Endothelial cell of umbilical vein (primary cell): Measurements from ENCODE around the gene GJA10.

Experiments
- EZH2 ChIP-seq: IDR thresholded peaks from 2 replicates; pipeline ENCODE4 v1.6.1; 2012; ENCODE audit warnings: borderline replicate concordance, low read depth, mild to moderate bottlenecking, moderate library complexity, low read length, inconsistent platforms; ENCODE audit not compliant: severe bottlenecking
- FOS ChIP-seq: IDR thresholded peaks from 2 replicates; pipeline ENCODE4 v1.6.1; 2011; ENCODE audit warnings: mild to moderate bottlenecking, low read length, moderate library complexity, borderline replicate concordance; ENCODE audit not compliant: insufficient read depth
- GATA2 ChIP-seq: IDR thresholded peaks from 2 replicates; pipeline ENCODE4 v1.7.0; 2011; ENCODE audit warnings: low read depth, mild to moderate bottlenecking, moderate library complexity, mixed read lengths, low read length; ENCODE audit not compliant: insufficient read length, insufficient read depth
- JUN ChIP-seq: IDR thresholded peaks from 2 replicates; pipeline ENCODE4 v1.6.1; 2011; ENCODE audit warnings: borderline replicate concordance, low read depth; ENCODE audit not compliant: insufficient read length, insufficient read depth
- MYC ChIP-seq: IDR thresholded peaks from one replicate; pipeline ENCODE4 v1.6.1; 2011; ENCODE audit warnings: mild to moderate bottlenecking, low read depth, low read length
- POLR2A ChIP-seq: IDR thresholded peaks from 2 replicates; pipeline ENCODE4 v1.6.1; 2012; ENCODE audit warnings: low read depth, mild to moderate bottlenecking, control low read depth, low read length
- POLR2AphosphoS5 ChIP-seq: IDR thresholded peaks from 2 replicates; pipeline ENCODE4 v1.6.1; 2012; ENCODE audit warnings: low read depth, mild to moderate bottlenecking, control low read depth, low read length, moderate library complexity; ENCODE audit not compliant: insufficient read depth
- TF ChIP-seq, protein P1 (sequence below), 2 donors: IDR thresholded peaks; 1 replicate in 1 of 2; 2 replicates in 1 of 2; pipeline ENCODE4 v1.5.1; 2011; ENCODE audit warnings: low read length in 2 of 2, mild to moderate bottlenecking in 2 of 2, moderate library complexity in 2 of 2, control low read depth in 1 of 2, inconsistent platforms in 1 of 2, low read depth in 1 of 2; ENCODE audit not compliant: insufficient read depth in 1 of 2; ENCODE audit errors: extremely low read depth in 1 of 2
- TF ChIP-seq, protein P2 (sequence below): IDR thresholded peaks from 2 replicates; pipeline ENCODE4 v1.6.1; 2011; ENCODE audit not compliant: insufficient read depth, insufficient read length

DNA sequence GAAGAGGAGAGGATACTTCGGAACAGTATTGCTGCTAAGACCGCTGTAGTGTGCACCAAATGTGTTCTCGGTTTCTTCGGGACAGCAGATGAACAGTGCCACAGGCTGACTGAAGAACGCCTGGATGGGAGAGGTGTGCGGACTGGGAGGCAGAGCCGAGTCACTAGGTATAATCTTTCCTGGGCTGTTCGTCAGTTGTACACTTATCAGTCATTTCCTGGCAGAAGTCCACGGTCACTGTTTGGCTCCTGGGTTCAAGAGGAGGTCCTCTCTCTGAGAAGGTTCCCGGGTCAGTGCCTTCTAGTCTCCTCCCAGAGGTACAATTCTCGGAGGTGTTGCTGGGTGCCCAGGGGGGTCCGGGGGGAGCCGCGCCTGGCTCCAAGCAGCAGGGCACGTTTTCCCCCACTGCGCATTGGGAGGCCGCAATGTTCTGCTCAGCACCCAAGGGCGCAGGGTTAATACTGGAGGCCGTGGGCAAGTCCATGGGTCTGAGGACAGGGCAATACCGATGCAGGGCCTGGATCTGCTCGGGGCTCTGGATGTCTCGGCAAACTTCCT lies 38.1 kb downstream of the GJA10 start:
- no peak for TF ChIP-seq POLR2A
- TF ChIP-seq, protein P1, sequence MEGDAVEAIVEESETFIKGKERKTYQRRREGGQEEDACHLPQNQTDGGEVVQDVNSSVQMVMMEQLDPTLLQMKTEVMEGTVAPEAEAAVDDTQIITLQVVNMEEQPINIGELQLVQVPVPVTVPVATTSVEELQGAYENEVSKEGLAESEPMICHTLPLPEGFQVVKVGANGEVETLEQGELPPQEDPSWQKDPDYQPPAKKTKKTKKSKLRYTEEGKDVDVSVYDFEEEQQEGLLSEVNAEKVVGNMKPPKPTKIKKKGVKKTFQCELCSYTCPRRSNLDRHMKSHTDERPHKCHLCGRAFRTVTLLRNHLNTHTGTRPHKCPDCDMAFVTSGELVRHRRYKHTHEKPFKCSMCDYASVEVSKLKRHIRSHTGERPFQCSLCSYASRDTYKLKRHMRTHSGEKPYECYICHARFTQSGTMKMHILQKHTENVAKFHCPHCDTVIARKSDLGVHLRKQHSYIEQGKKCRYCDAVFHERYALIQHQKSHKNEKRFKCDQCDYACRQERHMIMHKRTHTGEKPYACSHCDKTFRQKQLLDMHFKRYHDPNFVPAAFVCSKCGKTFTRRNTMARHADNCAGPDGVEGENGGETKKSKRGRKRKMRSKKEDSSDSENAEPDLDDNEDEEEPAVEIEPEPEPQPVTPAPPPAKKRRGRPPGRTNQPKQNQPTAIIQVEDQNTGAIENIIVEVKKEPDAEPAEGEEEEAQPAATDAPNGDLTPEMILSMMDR (IDR thresholded peaks at IDR 0.05; ENCODE audit: extremely low read depth in 1 of 2, insufficient read depth in 1 of 2, low read depth in 1 of 2, low read length in 2 of 2): no peak
- TF ChIP-seq, protein P2, sequence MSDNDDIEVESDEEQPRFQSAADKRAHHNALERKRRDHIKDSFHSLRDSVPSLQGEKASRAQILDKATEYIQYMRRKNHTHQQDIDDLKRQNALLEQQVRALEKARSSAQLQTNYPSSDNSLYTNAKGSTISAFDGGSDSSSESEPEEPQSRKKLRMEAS: no peak
- TF ChIP-seq MYC: no peak
- TF ChIP-seq EZH2: no peak
- no peak for TF ChIP-seq POLR2AphosphoS5
- TF ChIP-seq FOS: no peak
- TF ChIP-seq JUN: no peak
- TF ChIP-seq GATA2: no peak
